Measurements from ENCODE around the gene SYNGAP1. TPM values are rescaled to one million over a fixed set of nuclear protein-coding genes. Genes with fewer than 3 reads are reported as not detected.

The SYNGAP1 gene
- total and polyA plus RNA-seq, 12 donors = 3.1 to 10.2 (median 5.7) TPM

GRCh38 chr6:33418690-33419291 is 1.1 kb upstream of the SYNGAP1 start:
- intact Hi-C loops (cut with DNase I) = loop anchor here in 3 of 10 donors (1.0 to 10.0 kb wide), 3 partner anchors 8 to 1754 kb away; partner anchors contain the start of genes TAPBP (in 2 of the 3), ZBTB22 (in 2 of the 3), C6orf47 (in 1 of the 3) and CSNK2B (in 1 of the 3)
- no peak for ATAC-seq
- H3K36me3 ChIP-seq = peaks cover 0 to 33% (median 12%) of the 10 kb centered on the region in 9 donors
- peaks cover 16 to 46% (median 38%) of the 10 kb centered on the region in 9 donors for H3K4me1 ChIP-seq
- no peaks in the 10 kb centered on the region for H3K9me3 ChIP-seq
- peak overlapping the region; percentile 55 to 94 (median 90) for H3K27ac ChIP-seq
- DNase-seq = no peak
- peak in 2 of 9 donors; percentile 1 to 3 for TF ChIP-seq CTCF (IDR thresholded peaks at IDR 0.05)
- WGBS, 2 donors = 34 to 38% methylated on average over 8 of the region's 8 CpGs
- no peaks in the 10 kb centered on the region for H3K27me3 ChIP-seq
- peak overlapping the region; percentile 4 to 80 (median 68) for H3K4me3 ChIP-seq

DNA sequence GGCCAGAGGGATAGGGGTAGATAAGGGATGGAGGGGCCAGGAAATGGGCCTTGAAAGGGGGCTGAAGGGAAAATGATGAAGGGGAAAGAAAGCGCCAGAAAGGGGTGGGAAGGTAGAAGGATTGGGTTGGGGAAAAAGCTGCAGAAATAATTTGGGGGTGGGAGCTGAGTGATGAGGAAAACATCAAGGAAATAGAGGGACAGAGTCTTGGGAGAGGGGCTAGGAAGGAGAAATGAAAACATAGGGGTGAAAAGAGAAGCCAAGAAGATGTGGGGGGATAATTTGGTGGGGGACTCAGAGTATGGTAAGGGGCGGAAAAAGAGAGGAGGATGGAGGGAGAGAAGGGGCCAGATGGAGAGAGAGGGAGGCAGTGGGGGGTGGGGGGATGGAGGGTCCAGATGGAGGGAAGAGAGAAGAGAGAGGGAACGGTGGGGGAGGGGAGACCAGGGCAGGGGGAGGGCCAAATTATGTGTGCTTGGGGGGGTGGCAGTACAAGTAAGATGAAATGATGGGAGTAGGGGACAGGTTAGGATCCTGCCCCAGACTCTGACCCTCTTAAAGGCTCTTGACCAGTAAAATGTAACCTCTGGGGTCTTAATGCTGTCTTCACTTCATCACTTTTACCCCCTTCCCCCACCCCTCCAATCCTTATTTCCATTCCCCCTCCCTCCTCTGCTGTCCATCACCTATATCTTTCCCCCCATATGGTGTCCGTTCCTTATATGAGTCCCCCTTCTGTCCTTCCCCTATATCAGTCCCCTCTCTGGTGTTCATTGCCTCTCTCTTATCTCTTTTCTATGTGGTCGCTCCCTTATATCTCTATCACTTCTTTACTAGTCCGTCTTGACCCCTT is 852 bp downstream of the SYNGAP1 start:
- TF ChIP-seq CTCF (IDR thresholded peaks at IDR 0.05) = no peak
- intact Hi-C loops (cut with DNase I) = loop anchor here in 1 of 10 donors (10.0 kb wide), 1 partner anchor 154 kb away; no protein-coding TSS in a partner anchor
- H3K27ac ChIP-seq = peak overlapping the region in 5 of 10 donors; percentile 15 to 69 (median 27)

DNA sequence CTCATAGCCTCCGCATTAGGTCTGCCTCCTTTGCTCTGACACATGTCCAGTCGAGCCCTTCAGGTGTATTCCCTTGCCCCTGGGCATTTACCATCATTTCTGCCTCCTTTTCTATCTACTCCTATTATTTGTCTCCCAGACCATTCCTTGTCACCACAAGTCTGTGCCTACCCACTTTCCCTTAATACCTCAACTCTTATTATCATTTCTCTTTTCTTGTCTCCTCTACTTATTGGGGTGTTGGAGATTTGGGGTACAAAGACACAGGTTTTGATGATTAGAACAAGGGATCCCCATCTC is 1.4 kb downstream of the SYNGAP1 start:
- Histone ChIP-seq H3K27me3 (no peaks in the 10 kb centered on the region), H3K36me3 (peaks cover 0 to 8% (median 0%) of the 10 kb centered on the region in 9 donors), H3K9me3 (no peaks in the 10 kb centered on the region), H3K4me1 (peaks cover 24 to 46% (median 39%) of the 10 kb centered on the region in 9 donors), H3K27ac (no peak overlapping the region), H3K4me3 (no peak overlapping the region)
- DNase-seq = no peak
- ATAC-seq = no peak
- intact Hi-C loops (cut with DNase I) = loop anchor here in 1 of 10 donors (10.0 kb wide), 1 partner anchor 154 kb away; no protein-coding TSS in a partner anchor
- 79 to 83% methylated on average over 2 of the region's 2 CpGs for WGBS, 2 donors
- no peak for TF ChIP-seq CTCF (IDR thresholded peaks at IDR 0.05)

More for the DNA sequence above, 852 bp downstream of the SYNGAP1 start:
- H3K4me1 ChIP-seq = peaks cover 24 to 52% (median 44%) of the 10 kb centered on the region in 9 donors
- H3K36me3 ChIP-seq = peaks cover 0 to 14% (median 0%) of the 10 kb centered on the region in 9 donors
- ATAC-seq (no peak), DNase-seq (no peak)
- H3K4me3 ChIP-seq = peak overlapping the region in 7 of 10 donors; percentile 12 to 40 (median 33)
- 53 to 60% methylated on average over 6 of the region's 6 CpGs for WGBS, 2 donors
- H3K9me3 ChIP-seq = no peaks in the 10 kb centered on the region
- no peaks in the 10 kb centered on the region for H3K27me3 ChIP-seq

DNA sequence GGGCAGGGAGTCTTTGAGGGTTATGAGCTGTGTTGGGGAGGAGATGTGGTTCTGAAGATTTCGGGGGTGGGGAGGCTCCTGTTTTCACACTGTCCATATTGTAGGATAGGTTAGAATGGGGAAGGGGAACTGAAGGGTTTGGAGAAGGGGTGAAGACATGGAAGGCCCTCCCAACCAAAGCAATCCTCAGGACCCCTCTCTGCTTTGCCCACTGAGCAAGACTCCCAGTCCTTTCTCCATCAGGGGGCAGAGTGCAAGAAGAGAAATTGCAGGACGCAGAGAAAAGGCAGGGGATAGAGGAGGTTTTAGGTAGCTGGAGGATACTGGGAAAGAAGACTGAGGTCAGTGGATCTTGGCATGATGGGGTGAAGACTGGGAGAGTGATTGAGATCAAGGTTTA is 3.9 kb downstream of the SYNGAP1 start:
- WGBS, 2 donors = 89 to 91% methylated on average over 2 of the region's 2 CpGs
- H3K36me3 ChIP-seq = no peaks in the 10 kb centered on the region
- no peaks in the 10 kb centered on the region for H3K9me3 ChIP-seq
- TF ChIP-seq CTCF (IDR thresholded peaks at IDR 0.05) = no peak
- no peak overlapping the region for H3K27ac ChIP-seq
- ATAC-seq (no peak), DNase-seq (no peak)
- H3K27me3 ChIP-seq = no peaks in the 10 kb centered on the region
- H3K4me1 ChIP-seq = peaks cover 18 to 47% (median 39%) of the 10 kb centered on the region in 9 donors
- intact Hi-C loops (cut with DNase I) = loop anchor here in 1 of 10 donors (10.0 kb wide), 1 partner anchor 151 kb away; no protein-coding TSS in a partner anchor
- H3K4me3 ChIP-seq = no peak overlapping the region
